GM12801 (cell line): ENCODE results near the gene LSR.

Experiments used
- TF ChIP-seq, protein P1 (sequence below): IDR thresholded peaks from one replicate; pipeline ENCODE4 v1.5.1; 2011; ENCODE audit warnings: control low read depth; ENCODE audit not compliant: insufficient read length; ENCODE audit errors: extremely low read depth

Gene LSR, protein sequence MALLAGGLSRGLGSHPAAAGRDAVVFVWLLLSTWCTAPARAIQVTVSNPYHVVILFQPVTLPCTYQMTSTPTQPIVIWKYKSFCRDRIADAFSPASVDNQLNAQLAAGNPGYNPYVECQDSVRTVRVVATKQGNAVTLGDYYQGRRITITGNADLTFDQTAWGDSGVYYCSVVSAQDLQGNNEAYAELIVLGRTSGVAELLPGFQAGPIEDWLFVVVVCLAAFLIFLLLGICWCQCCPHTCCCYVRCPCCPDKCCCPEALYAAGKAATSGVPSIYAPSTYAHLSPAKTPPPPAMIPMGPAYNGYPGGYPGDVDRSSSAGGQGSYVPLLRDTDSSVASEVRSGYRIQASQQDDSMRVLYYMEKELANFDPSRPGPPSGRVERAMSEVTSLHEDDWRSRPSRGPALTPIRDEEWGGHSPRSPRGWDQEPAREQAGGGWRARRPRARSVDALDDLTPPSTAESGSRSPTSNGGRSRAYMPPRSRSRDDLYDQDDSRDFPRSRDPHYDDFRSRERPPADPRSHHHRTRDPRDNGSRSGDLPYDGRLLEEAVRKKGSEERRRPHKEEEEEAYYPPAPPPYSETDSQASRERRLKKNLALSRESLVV

DNA sequence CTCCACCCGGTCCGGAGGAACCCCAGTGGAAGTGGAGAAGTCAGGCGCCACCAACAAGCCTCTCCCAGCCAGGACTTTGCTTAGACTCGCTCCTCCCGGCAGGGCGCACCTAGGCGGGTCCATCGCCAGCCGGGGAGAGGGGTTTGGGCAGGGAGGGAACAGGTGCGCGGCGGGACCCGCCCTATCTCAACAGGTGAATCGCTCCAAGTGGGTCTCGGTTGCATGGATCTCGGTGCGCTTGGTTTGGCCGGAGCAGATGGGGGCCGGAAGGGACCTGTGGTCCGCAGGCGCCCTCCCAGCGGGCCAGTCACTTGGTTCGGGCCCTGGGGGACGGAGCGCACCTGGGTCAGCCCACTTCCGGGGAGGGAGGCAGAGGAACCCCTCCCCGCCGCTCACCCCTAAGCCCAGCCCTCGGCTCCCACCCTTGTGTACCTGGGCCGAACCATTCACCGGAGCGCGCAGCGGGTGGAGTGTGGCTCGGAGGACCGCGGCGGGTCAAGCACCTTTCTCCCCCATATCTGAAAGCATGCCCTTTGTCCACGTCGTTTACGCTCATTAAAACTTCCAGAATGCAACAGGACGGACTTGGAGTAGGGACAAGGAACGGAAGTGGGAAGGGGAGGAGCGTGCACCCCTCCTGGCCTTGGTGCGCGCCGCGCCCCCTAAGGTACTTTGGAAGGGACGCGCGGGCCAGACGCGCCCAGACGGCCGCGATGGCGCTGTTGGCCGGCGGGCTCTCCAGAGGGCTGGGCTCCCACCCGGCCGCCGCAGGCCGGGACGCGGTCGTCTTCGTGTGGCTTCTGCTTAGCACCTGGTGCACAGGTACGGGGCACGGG is at the start of gene LSR:
Gene LSR, plus strand, starts transcription at position 693 of the 836 bp plus-strand sequence. Its CDS starts 21 bp downstream, at position 714.
- TF ChIP-seq, protein P1, sequence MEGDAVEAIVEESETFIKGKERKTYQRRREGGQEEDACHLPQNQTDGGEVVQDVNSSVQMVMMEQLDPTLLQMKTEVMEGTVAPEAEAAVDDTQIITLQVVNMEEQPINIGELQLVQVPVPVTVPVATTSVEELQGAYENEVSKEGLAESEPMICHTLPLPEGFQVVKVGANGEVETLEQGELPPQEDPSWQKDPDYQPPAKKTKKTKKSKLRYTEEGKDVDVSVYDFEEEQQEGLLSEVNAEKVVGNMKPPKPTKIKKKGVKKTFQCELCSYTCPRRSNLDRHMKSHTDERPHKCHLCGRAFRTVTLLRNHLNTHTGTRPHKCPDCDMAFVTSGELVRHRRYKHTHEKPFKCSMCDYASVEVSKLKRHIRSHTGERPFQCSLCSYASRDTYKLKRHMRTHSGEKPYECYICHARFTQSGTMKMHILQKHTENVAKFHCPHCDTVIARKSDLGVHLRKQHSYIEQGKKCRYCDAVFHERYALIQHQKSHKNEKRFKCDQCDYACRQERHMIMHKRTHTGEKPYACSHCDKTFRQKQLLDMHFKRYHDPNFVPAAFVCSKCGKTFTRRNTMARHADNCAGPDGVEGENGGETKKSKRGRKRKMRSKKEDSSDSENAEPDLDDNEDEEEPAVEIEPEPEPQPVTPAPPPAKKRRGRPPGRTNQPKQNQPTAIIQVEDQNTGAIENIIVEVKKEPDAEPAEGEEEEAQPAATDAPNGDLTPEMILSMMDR: no peak

DNA sequence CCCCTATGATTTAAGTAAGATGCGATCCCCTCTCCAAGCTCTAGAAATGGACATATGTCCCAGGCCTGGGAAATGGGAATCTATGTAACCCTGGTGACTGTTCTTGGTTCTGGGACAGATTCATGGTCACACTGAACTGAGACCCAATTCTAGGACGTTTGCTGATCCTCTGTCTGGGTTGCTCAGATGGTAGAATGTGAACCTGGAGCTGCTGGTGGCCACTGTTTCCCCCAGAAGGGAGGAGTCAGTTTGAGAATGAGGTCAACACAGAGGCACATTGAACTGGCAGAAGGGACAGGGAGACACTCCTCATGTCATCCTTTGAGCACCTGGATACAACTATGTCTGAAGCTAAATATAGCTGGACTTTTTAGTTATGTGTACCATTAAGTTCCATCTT is 49.3 kb upstream of the LSR start:
- TF ChIP-seq, protein P1: no peak

DNA sequence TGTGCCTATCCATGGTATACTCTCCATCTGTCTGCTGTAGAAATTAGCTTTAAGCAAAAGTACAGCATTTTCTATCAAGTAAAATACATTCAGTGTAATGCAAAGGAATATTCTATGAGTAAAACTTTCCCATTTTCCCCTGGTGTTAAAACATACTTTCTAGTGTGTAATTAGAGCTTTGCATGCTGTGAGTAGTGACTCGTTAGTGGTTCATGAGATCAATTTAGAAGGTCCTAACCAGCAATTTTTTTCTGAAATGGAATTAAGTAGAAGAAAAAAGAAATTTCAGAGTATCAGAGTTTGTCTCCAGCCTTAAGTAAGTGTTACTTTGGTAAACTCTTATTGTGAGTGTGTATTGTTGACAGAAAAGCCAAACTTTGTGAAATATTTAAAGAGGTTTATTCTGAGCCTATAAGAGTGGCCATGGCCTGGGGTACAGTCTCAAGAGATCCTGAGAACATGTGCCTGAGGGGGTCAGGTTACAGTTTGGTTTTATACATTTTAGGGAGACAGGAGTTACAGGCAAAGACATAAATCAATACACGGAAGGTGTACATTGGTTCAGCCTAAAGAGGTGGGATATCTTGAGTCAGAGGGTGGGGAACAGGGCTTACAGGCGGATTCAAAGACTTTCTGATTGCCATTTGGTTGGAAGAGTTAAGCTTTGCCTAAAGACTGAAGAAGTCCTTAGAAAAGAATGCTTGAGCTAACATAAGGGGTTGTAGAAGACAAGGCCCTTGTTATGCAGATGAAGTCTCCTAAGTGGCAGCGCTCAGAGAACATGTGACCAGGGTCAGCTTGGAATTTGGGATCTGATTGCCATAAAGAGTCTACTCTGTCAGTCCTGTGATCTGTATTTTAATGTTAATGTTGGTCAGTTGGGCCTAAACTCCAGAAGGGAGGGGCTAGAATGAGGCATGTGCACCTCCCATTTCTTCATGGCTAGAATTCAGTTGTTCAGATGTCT is 45.8 kb upstream of the LSR start:
- TF ChIP-seq, protein P1: no peak

DNA sequence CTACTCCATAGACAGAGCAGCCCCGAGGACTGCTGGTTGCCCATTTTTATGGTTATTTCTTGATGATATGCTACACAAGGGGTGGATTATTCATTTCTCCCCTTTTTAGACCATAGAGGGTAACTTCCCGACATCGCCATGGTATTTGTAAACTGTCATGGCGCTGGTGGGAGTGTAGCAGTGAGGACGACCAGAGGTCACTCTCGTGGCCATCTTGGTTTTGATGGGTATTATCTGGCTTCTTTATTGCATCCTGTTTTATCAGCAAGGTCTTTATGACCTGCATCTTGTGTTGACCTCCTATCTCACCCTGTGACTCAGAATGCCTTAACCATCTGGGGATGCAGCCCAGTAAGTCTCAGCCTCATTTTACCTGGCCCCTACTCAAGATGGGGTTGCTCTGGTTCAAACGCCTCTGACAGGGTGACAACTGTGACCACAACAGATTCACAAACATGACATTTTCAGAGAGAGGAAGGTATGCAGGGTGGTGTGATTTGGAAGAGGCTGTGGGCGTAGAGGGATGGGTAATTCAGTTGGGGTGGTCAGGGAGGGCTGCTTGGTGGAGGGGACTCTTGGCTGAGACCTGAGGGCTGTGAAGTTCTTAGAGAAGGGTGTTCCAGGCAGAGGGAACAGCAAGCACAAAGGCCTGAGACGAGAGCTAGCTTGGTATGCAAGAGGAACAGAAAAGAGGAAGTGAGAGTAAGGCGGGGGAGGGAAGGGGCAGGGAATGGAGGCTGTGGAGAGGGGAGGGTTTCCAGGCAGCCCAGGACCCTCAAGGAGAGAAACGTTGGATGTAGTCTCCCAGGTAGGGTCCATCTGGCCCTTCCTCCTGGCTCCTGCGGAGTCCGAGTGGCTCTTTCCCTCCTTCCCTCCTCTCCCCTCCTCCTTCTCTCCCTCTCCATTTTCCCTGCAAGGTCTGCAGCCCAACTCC is 43.7 kb upstream of the LSR start:
- TF ChIP-seq, protein P1: no peak

DNA sequence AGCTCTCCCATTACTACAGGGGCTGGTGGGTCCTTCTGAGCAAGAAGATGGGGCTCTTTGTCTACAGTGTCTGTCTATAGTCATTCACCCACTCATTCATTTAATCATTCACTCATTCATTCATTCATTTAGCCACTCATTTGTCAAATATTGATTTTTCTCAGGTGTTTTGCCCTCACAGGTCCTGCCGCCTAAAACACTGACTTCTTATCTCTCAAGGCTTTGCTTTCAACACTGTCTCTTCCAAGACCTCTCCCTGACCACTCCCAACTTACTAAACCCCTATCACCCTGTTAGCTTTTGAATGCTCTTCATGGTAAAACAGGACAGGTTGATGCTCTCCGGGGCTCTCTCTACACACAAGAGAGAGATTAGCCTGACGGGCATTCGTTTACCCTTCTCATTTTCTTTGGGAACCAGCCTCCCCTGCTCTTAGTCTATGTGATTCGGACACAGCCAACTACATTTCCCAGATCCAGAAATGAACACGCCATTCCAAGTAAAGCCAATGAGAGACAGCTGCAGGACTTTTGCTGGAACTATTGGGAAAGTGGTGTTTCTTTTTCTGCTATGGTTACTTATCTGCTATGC is 43.0 kb upstream of the LSR start:
- TF ChIP-seq, protein P1: no peak

DNA sequence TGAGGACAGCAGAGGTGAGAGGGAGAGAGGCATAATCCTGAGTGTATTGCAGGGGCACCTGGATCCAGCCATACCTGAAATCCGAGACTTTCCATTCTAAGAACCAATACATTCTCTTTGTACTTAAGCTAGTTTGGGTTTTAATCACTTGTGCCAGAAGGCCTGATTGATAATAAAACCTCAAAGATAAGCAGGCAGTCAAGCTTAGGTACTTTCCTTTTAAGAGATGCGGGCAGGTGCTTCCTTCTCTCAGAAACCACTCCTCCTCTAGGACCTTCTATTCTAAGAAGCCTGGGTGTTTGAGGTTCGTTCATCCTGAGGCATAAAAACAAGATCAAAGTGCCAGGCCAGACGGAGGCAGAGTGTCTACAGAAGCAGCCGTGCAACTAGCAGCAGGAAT is 42.4 kb upstream of the LSR start:
- TF ChIP-seq, protein P1: no peak
